HCT116 (cell line): ENCODE measurements around the gene RACK1. TPM values are rescaled to one million over a fixed set of nuclear protein-coding genes. Genes with fewer than 3 reads are reported as not detected.
"Not testable (repeated sequence)": the region's sequence is repeated elsewhere in the genome, so short reads cannot be mapped to it uniquely, and the experiment has no call there.

Experiments used
- ATAC-seq: fragments of 200-7000 bp; cut with Tn5 transposase; 2 replicates; pipeline ENCODE4 v1.9.1; 2020; ENCODE audit warnings: mild to moderate bottlenecking, moderate library complexity
- BruUV-seq: library from RNA; stranded (reverse); fragments of 400-500 nt; replicated peaks from 2 replicates; lab custom pipeline; 2021; lab: Mats Ljungman, UMichigan
- CTCF ChIA-PET: fragments of 300-600 bp; sonication (Branson Sonifier 250); formaldehyde crosslinking; loops from one replicate; lab custom pipeline; 2021; ENCODE audit warnings: antibody characterized with exemption; lab: Charles Lee
- POLR2A ChIA-PET: fragments of 300-600, 350-600 bp; sonication (Branson Sonifier 250); formaldehyde crosslinking; loops from one replicate; lab custom pipeline; 2021; ENCODE audit warnings: antibody characterized with exemption; lab: Charles Lee
- RAD21 ChIA-PET, 2 experiments: fragments of 300-600 bp; sonication (Branson Sonifier 250); formaldehyde crosslinking; loops; one replicate each; lab custom pipeline; 2023; ENCODE audit warnings: low total read pairs in 2 of 2; ENCODE audit not compliant: uncharacterized antibody in 2 of 2, unreplicated experiment in 2 of 2, low non-redundant PET in 1 of 2; lab: Charles Lee
- DNase-seq: peaks from one replicate; pipeline ENCODE4 v3.0.0-alpha.2; 2010; ENCODE audit warnings: low read depth, low spot score
- H2AFZ ChIP-seq: fragments of 200-600 bp; shearing (Covaris generic), sonication (generic); 2 replicates; pipeline ENCODE4 v1.6.1; 2017; ENCODE audit warnings: low read depth, mixed run types, mixed read lengths, antibody characterized with exemption, low read length; ENCODE audit not compliant: poor library complexity, severe bottlenecking
- H3K27ac ChIP-seq: 2 replicates; pipeline ENCODE4 v1.5.1; 2012; ENCODE audit warnings: low read depth, low read length
- H3K27me3 ChIP-seq: fragments of 200-600 bp; sonication (generic); 2 replicates; pipeline ENCODE4 v1.6.1; 2016; ENCODE audit warnings: mixed run types, low read length, mixed read lengths; ENCODE audit not compliant: insufficient read depth
- H3K36me3 ChIP-seq, 2 experiments: fragments of 200-500 bp in 1 of 2; fragments of 200-600 bp in 1 of 2; sonication (Bioruptor generic) in 1 of 2; sonication (generic) in 1 of 2; 2 replicates each; pipeline versions ENCODE4 v1.5.1 to v1.6.1; 2014 to 2016; ENCODE audit warnings: low read length in 2 of 2, inconsistent platforms in 1 of 2, mixed read lengths in 1 of 2, mixed run types in 1 of 2; ENCODE audit not compliant: insufficient read depth in 2 of 2, control insufficient read depth in 1 of 2
- H3K4me1 ChIP-seq, 2 experiments: fragments of 200-600 bp in 1 of 2; sonication (generic) in 1 of 2; 2 replicates each; pipeline versions ENCODE4 v1.5.1 to v1.6.1; 2012 to 2017; ENCODE audit warnings: low read length in 2 of 2, inconsistent platforms in 1 of 2, mild to moderate bottlenecking in 1 of 2, mixed read lengths in 1 of 2, mixed run types in 1 of 2, moderate library complexity in 1 of 2; ENCODE audit not compliant: insufficient read depth in 2 of 2, control insufficient read depth in 1 of 2
- H3K4me2 ChIP-seq: fragments of 200-600 bp; sonication (generic); 2 replicates; pipeline ENCODE4 v1.6.1; 2017; ENCODE audit warnings: mixed run types, low read length, mixed read lengths
- H3K4me3 ChIP-seq, 2 experiments: fragments of 200-600 bp in 1 of 2; sonication (generic) in 1 of 2; replicated peaks in 1 of 2; 2 replicates each; pipeline ENCODE4 v1.5.1; 2011 to 2016; ENCODE audit warnings: low read length in 2 of 2, control low read depth in 1 of 2, low read depth in 1 of 2, mild to moderate bottlenecking in 1 of 2, mixed read lengths in 1 of 2, mixed run types in 1 of 2
- H3K79me2 ChIP-seq: fragments of 200-600 bp; sonication (generic); 2 replicates; pipeline ENCODE4 v1.6.1; 2017; ENCODE audit warnings: mild to moderate bottlenecking, mixed run types, low read length, moderate library complexity, mixed read lengths; ENCODE audit not compliant: insufficient read depth
- H3K9ac ChIP-seq: fragments of 200-600 bp; sonication (generic); 2 replicates; pipeline ENCODE4 v1.6.1; 2016; ENCODE audit warnings: low read length, mixed read lengths
- H3K9me2 ChIP-seq: fragments of 200-600 bp; sonication (generic), shearing (Covaris generic); 2 replicates; pipeline ENCODE4 v1.6.1; 2017; ENCODE audit warnings: mixed run types, mild to moderate bottlenecking, moderate library complexity; ENCODE audit not compliant: insufficient read depth
- H3K9me3 ChIP-seq, 2 experiments: fragments of 200-500 bp in 1 of 2; fragments of 200-600 bp in 1 of 2; sonication (Bioruptor generic) in 1 of 2; sonication (generic) in 1 of 2; 2 replicates each; pipeline ENCODE4 v1.6.1; 2014 to 2017; ENCODE audit warnings: low read length in 2 of 2, mixed read lengths in 2 of 2, inconsistent platforms in 1 of 2, low read depth in 1 of 2, mild to moderate bottlenecking in 1 of 2, mixed run types in 1 of 2, moderate library complexity in 1 of 2; ENCODE audit not compliant: control insufficient read depth in 1 of 2, insufficient read depth in 1 of 2
- H4K20me1 ChIP-seq: fragments of 200-600 bp; sonication (generic), shearing (Covaris generic); 2 replicates; pipeline ENCODE4 v1.6.1; 2017; ENCODE audit warnings: mixed run types, mild to moderate bottlenecking, moderate library complexity; ENCODE audit not compliant: insufficient read depth
- EGR1 ChIP-seq: IDR thresholded peaks from 2 replicates; pipeline ENCODE4 v1.6.1; 2012; ENCODE audit warnings: low read depth
- ELF1 ChIP-seq: IDR thresholded peaks from 2 replicates; pipeline ENCODE4 v1.6.1; 2012; ENCODE audit warnings: low read depth, borderline replicate concordance
- FOSL1 ChIP-seq: IDR thresholded peaks from 2 replicates; pipeline ENCODE4 v1.6.1; 2012; ENCODE audit warnings: low read depth
- JUND ChIP-seq: IDR thresholded peaks from 2 replicates; pipeline ENCODE4 v1.6.1; 2012
- POLR2AphosphoS5 ChIP-seq: IDR thresholded peaks from 2 replicates; pipeline ENCODE4 v1.6.1; 2011; ENCODE audit warnings: mild to moderate bottlenecking, low read depth, low read length, moderate library complexity
- RAD21 ChIP-seq: IDR thresholded peaks from 2 replicates; pipeline ENCODE4 v1.6.1; 2012; ENCODE audit warnings: low read depth, mild to moderate bottlenecking
- SIN3A ChIP-seq: IDR thresholded peaks from 2 replicates; pipeline ENCODE4 v1.6.1; 2012; ENCODE audit warnings: low read depth
- SRF ChIP-seq: IDR thresholded peaks from 2 replicates; pipeline ENCODE4 v1.6.1; 2012; ENCODE audit warnings: low read depth
- ZFX ChIP-seq: fragments of 450-650 bp; IDR thresholded peaks from 2 replicates; pipeline ENCODE4 v1.6.1; 2017
- ZNF274 ChIP-seq: fragments of 200-500 bp; sonication (Bioruptor generic); IDR thresholded peaks from 2 replicates; pipeline ENCODE4 v1.6.1; 2014; ENCODE audit warnings: mild to moderate bottlenecking, low read depth, low read length, inconsistent platforms
- intact Hi-C: fragments of 100-400 bp; cut with micrococcal nuclease; formaldehyde crosslinking; loops from 2 replicates; pipeline ENCODE4 v1.10.0; 2022
- total RNA-seq: library from RNA; stranded (reverse); gene quantifications from one replicate; pipeline ENCODE4 v1.2.1, GENCODE V29; 2021; ENCODE audit not compliant: unreplicated experiment
- TF ChIP-seq, protein P1 (sequence below), 3 experiments: fragments of 200-600 bp in 1 of 3; sonication (generic) in 1 of 3; IDR thresholded peaks in 2 of 3; conservative IDR thresholded peaks in 1 of 3; 2 replicates each; pipeline ENCODE4 v1.5.1; 2012 to 2017; ENCODE audit warnings: low read depth in 2 of 3, low read length in 2 of 3, antibody characterized with exemption in 1 of 3, borderline replicate concordance in 1 of 3, control low read depth in 1 of 3, mild to moderate bottlenecking in 1 of 3, mixed read lengths in 1 of 3, mixed run types in 1 of 3, moderate library complexity in 1 of 3; ENCODE audit not compliant: insufficient read depth in 1 of 3
- TF ChIP-seq, protein P2 (sequence below): IDR thresholded peaks from 2 replicates; pipeline ENCODE4 v1.6.1; 2011; ENCODE audit warnings: mild to moderate bottlenecking, low read length, moderate library complexity; ENCODE audit not compliant: insufficient replicate concordance; ENCODE audit errors: extremely low read depth
- TF ChIP-seq, protein P3 (sequence below): IDR thresholded peaks from 2 replicates; pipeline ENCODE4 v1.6.1; 2012

Gene RACK1
- total RNA-seq, 1 experiment from 2014 or later = 2,432 TPM

DNA sequence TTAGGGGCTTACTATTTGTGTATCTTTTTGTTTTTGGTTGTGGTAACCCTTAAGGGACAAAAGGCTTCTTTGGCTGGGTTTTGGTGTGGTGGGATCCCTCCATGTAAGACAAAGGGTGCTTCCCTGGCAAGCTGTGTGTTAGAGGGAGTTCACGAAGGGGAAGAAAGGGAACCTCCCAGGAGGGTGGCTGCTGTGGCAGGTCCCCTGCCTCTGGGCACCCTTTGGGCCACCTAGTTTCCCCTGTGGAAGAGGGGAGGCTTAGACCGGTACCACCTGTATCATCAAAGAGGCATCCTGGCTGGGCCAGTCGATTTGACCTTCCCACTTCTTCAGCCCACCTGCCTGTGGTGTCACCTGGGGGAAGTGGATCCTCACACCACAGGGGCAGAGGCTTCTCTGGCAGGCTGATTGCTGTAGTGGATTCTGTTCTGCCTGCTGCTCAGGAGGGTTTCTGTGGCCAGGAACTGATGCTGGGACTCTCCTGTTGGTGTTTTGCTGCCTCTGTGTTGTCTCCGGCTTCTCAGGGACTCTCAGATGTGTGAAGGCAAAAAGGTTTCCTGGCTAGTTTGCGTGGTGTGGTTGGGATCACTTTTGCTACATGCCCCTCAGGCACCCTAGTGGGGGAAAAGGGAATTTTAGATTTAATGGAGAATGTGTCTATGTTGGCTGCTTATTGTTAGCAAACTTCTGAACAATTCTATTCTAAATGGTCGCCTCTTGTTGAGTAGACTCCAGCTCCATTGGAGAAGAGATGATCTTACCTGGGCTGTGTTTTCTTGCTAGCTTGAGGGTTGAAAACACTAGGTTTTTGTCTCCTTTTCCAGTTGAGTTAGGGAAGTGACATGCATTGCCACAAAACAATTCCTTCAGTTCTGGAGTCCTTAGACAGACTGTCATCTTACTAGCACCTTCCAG, 40.4 kb upstream of the RACK1 start:
- H2AFZ ChIP-seq, H3K36me3 ChIP-seq, H3K4me2 ChIP-seq, H3K27ac ChIP-seq, H3K4me3 ChIP-seq, DNase-seq, RAD21 ChIA-PET, H3K27me3 ChIP-seq, intact Hi-C loops, H3K4me1 ChIP-seq, H3K79me2 ChIP-seq, CTCF ChIA-PET, H3K9me2 ChIP-seq, POLR2A ChIA-PET, H3K9ac ChIP-seq, ATAC-seq, H4K20me1 ChIP-seq, BruUV-seq, H3K9me3 ChIP-seq: not testable (repeated sequence)
- TF ChIP-seq, protein P1, sequence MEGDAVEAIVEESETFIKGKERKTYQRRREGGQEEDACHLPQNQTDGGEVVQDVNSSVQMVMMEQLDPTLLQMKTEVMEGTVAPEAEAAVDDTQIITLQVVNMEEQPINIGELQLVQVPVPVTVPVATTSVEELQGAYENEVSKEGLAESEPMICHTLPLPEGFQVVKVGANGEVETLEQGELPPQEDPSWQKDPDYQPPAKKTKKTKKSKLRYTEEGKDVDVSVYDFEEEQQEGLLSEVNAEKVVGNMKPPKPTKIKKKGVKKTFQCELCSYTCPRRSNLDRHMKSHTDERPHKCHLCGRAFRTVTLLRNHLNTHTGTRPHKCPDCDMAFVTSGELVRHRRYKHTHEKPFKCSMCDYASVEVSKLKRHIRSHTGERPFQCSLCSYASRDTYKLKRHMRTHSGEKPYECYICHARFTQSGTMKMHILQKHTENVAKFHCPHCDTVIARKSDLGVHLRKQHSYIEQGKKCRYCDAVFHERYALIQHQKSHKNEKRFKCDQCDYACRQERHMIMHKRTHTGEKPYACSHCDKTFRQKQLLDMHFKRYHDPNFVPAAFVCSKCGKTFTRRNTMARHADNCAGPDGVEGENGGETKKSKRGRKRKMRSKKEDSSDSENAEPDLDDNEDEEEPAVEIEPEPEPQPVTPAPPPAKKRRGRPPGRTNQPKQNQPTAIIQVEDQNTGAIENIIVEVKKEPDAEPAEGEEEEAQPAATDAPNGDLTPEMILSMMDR (IDR thresholded peaks at IDR 0.05 in 2 of 3, conservative IDR thresholded peaks at IDR 0.05 in 1 of 3; ENCODE audit: borderline replicate concordance in 1 of 3, insufficient read depth in 1 of 3, low read depth in 2 of 3, low read length in 2 of 3) = peak in 2 of 3 experiments; percentile 13 to 16; a peak in 1 of 6 replicates

DNA sequence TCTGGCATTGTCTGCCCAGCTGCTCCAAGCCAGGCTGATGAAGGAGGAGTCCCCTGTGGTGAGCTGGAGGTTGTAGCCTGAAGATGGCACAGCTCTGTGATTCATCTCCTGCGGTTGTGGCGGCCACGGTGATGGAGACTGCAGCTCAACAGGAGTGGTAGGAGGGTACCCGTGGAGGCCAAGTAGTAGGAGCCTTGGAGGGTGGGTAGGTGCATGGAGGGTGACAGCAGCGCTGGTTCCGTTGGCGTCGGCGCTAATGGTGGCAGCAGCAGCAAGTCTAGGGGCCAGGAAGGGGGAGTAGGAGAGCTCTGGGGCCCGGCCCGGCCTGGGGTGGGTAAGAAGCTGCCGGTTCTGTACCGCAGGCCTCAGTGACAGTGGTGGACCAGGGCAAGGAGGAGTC, 39.6 kb upstream of the RACK1 start:
- Histone ChIP-seq H3K27me3 (no peaks in the 10 kb centered on the region), H3K27ac (no peak overlapping the region), H3K79me2 (no peaks in the 10 kb centered on the region), H3K9me2 (no peaks in the 10 kb centered on the region), H3K9ac (no peak overlapping the region), H3K36me3 (no peaks in the 10 kb centered on the region)
- CTCF ChIA-PET = no interaction called here
- no peak for DNase-seq
- BruUV-seq = no TSS peak
- TF ChIP-seq EGR1 (no peak), RAD21 (no peak), ZNF274 (no peak), ELF1 (no peak), POLR2AphosphoS5 (no peak), JUND (no peak), ZFX (no peak), FOSL1 (no peak), SRF (no peak), SIN3A (no peak)
- TF ChIP-seq, protein P2, sequence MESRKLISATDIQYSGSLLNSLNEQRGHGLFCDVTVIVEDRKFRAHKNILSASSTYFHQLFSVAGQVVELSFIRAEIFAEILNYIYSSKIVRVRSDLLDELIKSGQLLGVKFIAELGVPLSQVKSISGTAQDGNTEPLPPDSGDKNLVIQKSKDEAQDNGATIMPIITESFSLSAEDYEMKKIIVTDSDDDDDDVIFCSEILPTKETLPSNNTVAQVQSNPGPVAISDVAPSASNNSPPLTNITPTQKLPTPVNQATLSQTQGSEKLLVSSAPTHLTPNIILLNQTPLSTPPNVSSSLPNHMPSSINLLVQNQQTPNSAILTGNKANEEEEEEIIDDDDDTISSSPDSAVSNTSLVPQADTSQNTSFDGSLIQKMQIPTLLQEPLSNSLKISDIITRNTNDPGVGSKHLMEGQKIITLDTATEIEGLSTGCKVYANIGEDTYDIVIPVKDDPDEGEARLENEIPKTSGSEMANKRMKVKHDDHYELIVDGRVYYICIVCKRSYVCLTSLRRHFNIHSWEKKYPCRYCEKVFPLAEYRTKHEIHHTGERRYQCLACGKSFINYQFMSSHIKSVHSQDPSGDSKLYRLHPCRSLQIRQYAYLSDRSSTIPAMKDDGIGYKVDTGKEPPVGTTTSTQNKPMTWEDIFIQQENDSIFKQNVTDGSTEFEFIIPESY = no peak
- TF ChIP-seq, protein P3, sequence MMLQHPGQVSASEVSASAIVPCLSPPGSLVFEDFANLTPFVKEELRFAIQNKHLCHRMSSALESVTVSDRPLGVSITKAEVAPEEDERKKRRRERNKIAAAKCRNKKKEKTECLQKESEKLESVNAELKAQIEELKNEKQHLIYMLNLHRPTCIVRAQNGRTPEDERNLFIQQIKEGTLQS = no peak
- TF ChIP-seq, all 23 proteins: peak for 0
- ATAC-seq = no peak
- Histone ChIP-seq H2AFZ (no peak overlapping the region), H3K4me2 (no peak overlapping the region), H3K9me3 (no peaks in the 10 kb centered on the region), H3K4me3 (no peak overlapping the region), H4K20me1 (no peaks in the 10 kb centered on the region), H3K4me1 (no peaks in the 10 kb centered on the region)
- ChIA-PET POLR2A (no interaction called here), RAD21 (no interaction called here)
- intact Hi-C loops = no loop called here
